Measurements from ENCODE around the gene PPM1M.

The PPM1M gene

DNA sequence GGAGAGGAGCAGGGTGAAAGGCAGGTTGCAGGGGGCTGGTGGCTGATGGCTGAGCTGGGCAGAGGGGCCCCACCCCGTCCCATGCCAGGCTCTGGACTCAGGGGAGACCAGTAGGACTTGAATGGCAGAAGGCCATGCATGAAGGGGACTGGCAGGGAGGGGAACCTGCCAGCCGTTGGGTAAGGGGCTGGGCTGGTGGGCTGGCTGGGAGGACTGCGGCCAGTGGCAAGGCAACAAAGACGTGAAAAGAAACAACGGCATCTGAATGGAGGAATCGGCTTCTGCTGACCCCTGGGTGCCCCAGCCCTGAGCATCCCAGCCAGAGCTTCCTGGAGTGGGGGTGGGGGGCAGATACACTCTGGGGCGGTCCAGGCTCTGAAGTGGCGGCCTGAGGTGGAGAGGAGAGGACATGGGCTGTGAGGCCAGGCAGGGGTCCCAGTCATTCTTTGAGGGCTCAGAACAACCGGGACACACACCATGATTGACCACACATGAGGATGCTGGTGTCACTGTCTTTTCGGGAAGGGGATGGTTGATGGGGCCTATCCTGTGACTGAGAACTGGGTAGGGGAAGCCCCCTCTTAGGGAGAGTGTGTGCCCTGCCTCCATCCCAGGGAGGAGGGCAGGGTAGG lies 53.8 kb downstream of the PPM1M start:
- no peak for DNase-seq
